Activated naive CD4-positive, alpha-beta T cell treated with Interleukin-2 at 50 U/mL for 16 hours (primary cell): Measurements from ENCODE around the gene RFESD.
"Not testable (repeated sequence)": the region's sequence is repeated elsewhere in the genome, so short reads cannot be mapped to it uniquely, and the experiment has no call there.

ENCODE experiments used
- DNase-seq: peaks from one replicate; pipeline ENCODE4 v3.0.0-alpha.2; 2020

Gene RFESD

GRCh38 chr5:95630394-95630917, 16.1 kb upstream of the RFESD start:
- no peak for DNase-seq

- no peak for DNase-seq
Observed at GRCh38 chr5:95631255-95631958, 15.2 kb upstream of the RFESD start.

- DNase-seq: peak; percentile 77
Observed at GRCh38 chr5:95631991-95632675, 14.4 kb upstream of the RFESD start.

- not testable (repeated sequence) for DNase-seq
Observed at GRCh38 chr5:95632942-95633341, 13.6 kb upstream of the RFESD start.

GRCh38 chr5:95633671-95634070, 12.9 kb upstream of the RFESD start:
- no peak for DNase-seq

- no peak for DNase-seq
Observed at GRCh38 chr5:95634081-95634480, 12.5 kb upstream of the RFESD start.

GRCh38 chr5:95638632-95639031, 7.9 kb upstream of the RFESD start:
- DNase-seq: no peak

GRCh38 chr5:95641741-95642220, 4.8 kb upstream of the RFESD start:
- no peak for DNase-seq

- no peak for DNase-seq
Observed at GRCh38 chr5:95643152-95643551, 3.4 kb upstream of the RFESD start.

GRCh38 chr5:95644351-95645042, 2.1 kb upstream of the RFESD start:
- peak; percentile 45 for DNase-seq

GRCh38 chr5:95646226-95646568, 380 bp upstream of the RFESD start:
- not testable (repeated sequence) for DNase-seq

GRCh38 chr5:95647886-95648860, 1.6 kb downstream of the RFESD start:
- no peak for DNase-seq

GRCh38 chr5:95649274-95649673, 2.7 kb downstream of the RFESD start:
- no peak for DNase-seq

- DNase-seq: no peak
Observed at GRCh38 chr5:95649842-95650620, 3.5 kb downstream of the RFESD start.

- DNase-seq: no peak
Observed at GRCh38 chr5:95652849-95653248, 6.3 kb downstream of the RFESD start.

- no peak for DNase-seq
Observed at GRCh38 chr5:95654196-95654595, 7.6 kb downstream of the RFESD start.

- no peak for DNase-seq
Observed at GRCh38 chr5:95655575-95655974, 9.0 kb downstream of the RFESD start.

GRCh38 chr5:95660060-95660459, 13.5 kb downstream of the RFESD start:
- DNase-seq: no peak

- no peak for DNase-seq
Observed at GRCh38 chr5:95662946-95663345, 16.4 kb downstream of the RFESD start.

- peak; percentile 20 for DNase-seq
Observed at GRCh38 chr5:95664204-95664786, 17.7 kb downstream of the RFESD start.

GRCh38 chr5:95667061-95667618, 20.6 kb downstream of the RFESD start:
- no peak for DNase-seq
